K562 (cell line): ENCODE data around the gene CSNK1D. TPM values are rescaled to one million over a fixed set of nuclear protein-coding genes. Genes with fewer than 3 reads are reported as not detected.
A peak's percentile ranks its signal among the peaks of the same experiment; 100 is the strongest.

Experiments
- NCOA6 ChIP-seq: fragments of 450-650 bp; IDR thresholded peaks from 2 replicates; pipeline ENCODE4 v1.6.1; 2017; ENCODE audit warnings: mild to moderate bottlenecking
- POU5F1 ChIP-seq: fragments of 150-350 bp; IDR thresholded peaks from 2 replicates; pipeline ENCODE4 v1.6.1; 2014; ENCODE audit warnings: borderline replicate concordance, low read length, low read depth, mild to moderate bottlenecking; ENCODE audit not compliant: partially characterized antibody
- PTTG1 ChIP-seq: fragments of 450-650 bp; IDR thresholded peaks from 2 replicates; pipeline ENCODE4 v1.6.1; 2016; ENCODE audit warnings: low read depth, mild to moderate bottlenecking, missing genetic modification characterization, missing compliant biosample characterization
- ZNF318 ChIP-seq, 2 experiments: fragments of 450-650 bp; IDR thresholded peaks; 2 replicates each; pipeline ENCODE4 v1.6.1; 2016; ENCODE audit warnings: mild to moderate bottlenecking in 2 of 2, borderline replicate concordance in 1 of 2, low read depth in 1 of 2, moderate library complexity in 1 of 2
- polyA plus RNA-seq, 8 experiments: library from polyadenylated mRNA; depleted of rRNA in 4 of 8; stranded (reverse) in 5 of 8; unstranded in 3 of 8; fragments of >200 nt; fragmentation: Nextera tagmentation in 2 of 8; fragmentation: Illumina TruSeq in 1 of 8; extraction: Ambion mirVana in 2 of 8; extraction: Trizol in 1 of 8; gene quantifications; 2 replicates each; pipeline versions ENCODE4 v1.2.1 to v1.2.3, GENCODE V29; 2011 to 2014; ENCODE audit warnings: inconsistent platforms in 1 of 8, missing spikeins in 1 of 8
- total RNA-seq, 7 experiments: library from RNA; depleted of rRNA in 6 of 7; stranded (reverse); fragments of >200 nt in 6 of 7; fragmentation: Illumina TruSeq in 2 of 7; extraction: Trizol in 2 of 7; gene quantifications; 2 replicates each; pipeline versions ENCODE4 v1.2.1 to v1.2.3, GENCODE V29; 2011 to 2021; ENCODE audit warnings: low replicate concordance in 1 of 7
- TF ChIP-seq, protein P1 (sequence below): sonication (generic); formaldehyde crosslinking; IDR thresholded peaks from 2 replicates; pipeline ENCODE4 v1.8.0; 2022; ENCODE audit warnings: mild to moderate bottlenecking, missing genetic modification reagents, borderline replicate concordance
- TF ChIP-seq, protein P2 (sequence below): fragments of 450-650 bp; formaldehyde crosslinking; IDR thresholded peaks from 2 replicates; pipeline ENCODE4 v1.4.0; 2020; ENCODE audit warnings: mild to moderate bottlenecking, moderate library complexity
- TF ChIP-seq, protein P3 (sequence below): sonication (generic); formaldehyde crosslinking; IDR thresholded peaks from 2 replicates; pipeline ENCODE4 v1.8.0; 2023; ENCODE audit warnings: missing genetic modification reagents, mild to moderate bottlenecking, borderline replicate concordance

CSNK1D gene
- total and polyA plus RNA-seq, 9 of the 15 experiments (the other 6 are each of a cell fraction or from before 2014, with no cell fraction given) = 6.5 to 133 (median 41.3) TPM

- TF ChIP-seq, protein P1, sequence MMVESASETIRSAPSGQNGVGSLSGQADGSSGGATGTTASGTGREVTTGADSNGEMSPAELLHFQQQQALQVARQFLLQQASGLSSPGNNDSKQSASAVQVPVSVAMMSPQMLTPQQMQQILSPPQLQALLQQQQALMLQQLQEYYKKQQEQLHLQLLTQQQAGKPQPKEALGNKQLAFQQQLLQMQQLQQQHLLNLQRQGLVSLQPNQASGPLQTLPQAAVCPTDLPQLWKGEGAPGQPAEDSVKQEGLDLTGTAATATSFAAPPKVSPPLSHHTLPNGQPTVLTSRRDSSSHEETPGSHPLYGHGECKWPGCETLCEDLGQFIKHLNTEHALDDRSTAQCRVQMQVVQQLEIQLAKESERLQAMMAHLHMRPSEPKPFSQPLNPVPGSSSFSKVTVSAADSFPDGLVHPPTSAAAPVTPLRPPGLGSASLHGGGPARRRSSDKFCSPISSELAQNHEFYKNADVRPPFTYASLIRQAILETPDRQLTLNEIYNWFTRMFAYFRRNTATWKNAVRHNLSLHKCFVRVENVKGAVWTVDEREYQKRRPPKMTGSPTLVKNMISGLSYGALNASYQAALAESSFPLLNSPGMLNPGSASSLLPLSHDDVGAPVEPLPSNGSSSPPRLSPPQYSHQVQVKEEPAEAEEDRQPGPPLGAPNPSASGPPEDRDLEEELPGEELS (CRISPR knock-in tag) = peak; percentile 77; the same call in 1 of the 2 replicates
- no peak for TF ChIP-seq NCOA6
- no peak for TF ChIP-seq ZNF318 (IDR thresholded peaks at IDR 0.05; ENCODE audit: borderline replicate concordance in 1 of 2, low read depth in 1 of 2)
- TF ChIP-seq, protein P2, sequence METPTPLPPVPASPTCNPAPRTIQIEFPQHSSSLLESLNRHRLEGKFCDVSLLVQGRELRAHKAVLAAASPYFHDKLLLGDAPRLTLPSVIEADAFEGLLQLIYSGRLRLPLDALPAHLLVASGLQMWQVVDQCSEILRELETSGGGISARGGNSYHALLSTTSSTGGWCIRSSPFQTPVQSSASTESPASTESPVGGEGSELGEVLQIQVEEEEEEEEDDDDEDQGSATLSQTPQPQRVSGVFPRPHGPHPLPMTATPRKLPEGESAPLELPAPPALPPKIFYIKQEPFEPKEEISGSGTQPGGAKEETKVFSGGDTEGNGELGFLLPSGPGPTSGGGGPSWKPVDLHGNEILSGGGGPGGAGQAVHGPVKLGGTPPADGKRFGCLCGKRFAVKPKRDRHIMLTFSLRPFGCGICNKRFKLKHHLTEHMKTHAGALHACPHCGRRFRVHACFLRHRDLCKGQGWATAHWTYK (CRISPR knock-in tag) = no peak; the same call in 1 of the 2 replicates
- no peak for TF ChIP-seq PTTG1 (tag)
- TF ChIP-seq, protein P3, sequence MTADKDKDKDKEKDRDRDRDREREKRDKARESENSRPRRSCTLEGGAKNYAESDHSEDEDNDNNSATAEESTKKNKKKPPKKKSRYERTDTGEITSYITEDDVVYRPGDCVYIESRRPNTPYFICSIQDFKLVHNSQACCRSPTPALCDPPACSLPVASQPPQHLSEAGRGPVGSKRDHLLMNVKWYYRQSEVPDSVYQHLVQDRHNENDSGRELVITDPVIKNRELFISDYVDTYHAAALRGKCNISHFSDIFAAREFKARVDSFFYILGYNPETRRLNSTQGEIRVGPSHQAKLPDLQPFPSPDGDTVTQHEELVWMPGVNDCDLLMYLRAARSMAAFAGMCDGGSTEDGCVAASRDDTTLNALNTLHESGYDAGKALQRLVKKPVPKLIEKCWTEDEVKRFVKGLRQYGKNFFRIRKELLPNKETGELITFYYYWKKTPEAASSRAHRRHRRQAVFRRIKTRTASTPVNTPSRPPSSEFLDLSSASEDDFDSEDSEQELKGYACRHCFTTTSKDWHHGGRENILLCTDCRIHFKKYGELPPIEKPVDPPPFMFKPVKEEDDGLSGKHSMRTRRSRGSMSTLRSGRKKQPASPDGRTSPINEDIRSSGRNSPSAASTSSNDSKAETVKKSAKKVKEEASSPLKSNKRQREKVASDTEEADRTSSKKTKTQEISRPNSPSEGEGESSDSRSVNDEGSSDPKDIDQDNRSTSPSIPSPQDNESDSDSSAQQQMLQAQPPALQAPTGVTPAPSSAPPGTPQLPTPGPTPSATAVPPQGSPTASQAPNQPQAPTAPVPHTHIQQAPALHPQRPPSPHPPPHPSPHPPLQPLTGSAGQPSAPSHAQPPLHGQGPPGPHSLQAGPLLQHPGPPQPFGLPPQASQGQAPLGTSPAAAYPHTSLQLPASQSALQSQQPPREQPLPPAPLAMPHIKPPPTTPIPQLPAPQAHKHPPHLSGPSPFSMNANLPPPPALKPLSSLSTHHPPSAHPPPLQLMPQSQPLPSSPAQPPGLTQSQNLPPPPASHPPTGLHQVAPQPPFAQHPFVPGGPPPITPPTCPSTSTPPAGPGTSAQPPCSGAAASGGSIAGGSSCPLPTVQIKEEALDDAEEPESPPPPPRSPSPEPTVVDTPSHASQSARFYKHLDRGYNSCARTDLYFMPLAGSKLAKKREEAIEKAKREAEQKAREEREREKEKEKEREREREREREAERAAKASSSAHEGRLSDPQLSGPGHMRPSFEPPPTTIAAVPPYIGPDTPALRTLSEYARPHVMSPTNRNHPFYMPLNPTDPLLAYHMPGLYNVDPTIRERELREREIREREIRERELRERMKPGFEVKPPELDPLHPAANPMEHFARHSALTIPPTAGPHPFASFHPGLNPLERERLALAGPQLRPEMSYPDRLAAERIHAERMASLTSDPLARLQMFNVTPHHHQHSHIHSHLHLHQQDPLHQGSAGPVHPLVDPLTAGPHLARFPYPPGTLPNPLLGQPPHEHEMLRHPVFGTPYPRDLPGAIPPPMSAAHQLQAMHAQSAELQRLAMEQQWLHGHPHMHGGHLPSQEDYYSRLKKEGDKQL (CRISPR knock-in tag) = no peak
- peak; percentile 71 for TF ChIP-seq POU5F1
These were observed 19.0 kb upstream of the CSNK1D start (continued) for GRCh38 chr17:82292251-82293154.
